SH-SY5Y (cell line): ENCODE measurements around the gene TTLL6.

Experiments
- GATA2 ChIP-seq: IDR thresholded peaks from 2 replicates; pipeline ENCODE4 v1.6.1; 2011; ENCODE audit warnings: mild to moderate bottlenecking, low read depth, low read length
- GATA3 ChIP-seq: IDR thresholded peaks from 2 replicates; pipeline ENCODE4 v1.6.1; 2011; ENCODE audit warnings: low read depth, mild to moderate bottlenecking, low read length, moderate library complexity

- TF ChIP-seq GATA3 = no peak
- no peak for TF ChIP-seq GATA2
Observed at GRCh38 chr17:48819466-48819865, 2.4 kb upstream of the TTLL6 start.
